Skeletal muscle satellite cell (primary cell): ENCODE results near the gene SPRR2D. TPM values are rescaled to one million over a fixed set of nuclear protein-coding genes. Genes with fewer than 3 reads are reported as not detected.
"Not testable (repeated sequence)": the region's sequence is repeated elsewhere in the genome, so short reads cannot be mapped to it uniquely, and the experiment has no call there.

Experiments
- H3K27me3 ChIP-seq: 2 replicates; pipeline ENCODE4 v1.7.0; 2013; ENCODE audit warnings: low read length; ENCODE audit not compliant: control insufficient read depth, insufficient read depth
- H3K36me3 ChIP-seq: 2 replicates; pipeline ENCODE4 v1.7.0; 2013; ENCODE audit warnings: mild to moderate bottlenecking, control low read depth, low read length; ENCODE audit not compliant: insufficient read depth
- H3K4me1 ChIP-seq: 2 replicates; pipeline ENCODE4 v1.7.0; 2013; ENCODE audit warnings: low read length; ENCODE audit not compliant: control insufficient read depth, insufficient read depth
- H3K4me2 ChIP-seq: 2 replicates; pipeline ENCODE4 v1.7.0; 2013; ENCODE audit warnings: mild to moderate bottlenecking, low read length
- H3K4me3 ChIP-seq: 2 replicates; pipeline ENCODE4 v1.7.0; 2013; ENCODE audit warnings: low read length
- H3K9ac ChIP-seq: 2 replicates; pipeline ENCODE4 v1.7.0; 2013; ENCODE audit warnings: mild to moderate bottlenecking, low read depth, low read length, moderate library complexity
- H3K9me3 ChIP-seq: replicated peaks from 2 replicates; pipeline ENCODE4 v1.7.0; 2013; ENCODE audit warnings: mild to moderate bottlenecking, control low read depth, low read length
- total RNA-seq: library from RNA; depleted of rRNA; stranded (reverse); fragments of >200 nt; gene quantifications from 2 replicates; pipeline ENCODE4 v1.2.3, GENCODE V29; 2012; rRNA removed

The SPRR2D gene
- not detected in 2 replicates for total RNA-seq

GRCh38 chr1:153040950-153041631, at the start of gene SPRR2D:
Gene SPRR2D (minus strand): TSS chr1:153041120. CDS start chr1:153040346, 774 bp downstream.
- Histone ChIP-seq H3K4me1 (no peaks in the 10 kb centered on the region), H3K4me3 (no peak within 1 kb of the TSS), H3K9me3 (no peaks in the 10 kb centered on the region), H3K27me3 (peaks cover 7% of the 10 kb centered on the region), H3K9ac (no peak within 1 kb of the TSS), H3K4me2 (no peak within 1 kb of the TSS), H3K36me3 (no peaks in the 10 kb centered on the region)

- Histone ChIP-seq H3K4me1 (no peaks in the 10 kb centered on the region), H3K9me3 (no peaks in the 10 kb centered on the region), H3K36me3 (no peaks in the 10 kb centered on the region), H3K4me2 (no peak overlapping the region), H3K9ac (no peak overlapping the region), H3K27me3 (peaks cover 3% of the 10 kb centered on the region), H3K4me3 (no peak overlapping the region)
Observed at GRCh38 chr1:153087652-153088051, 46.7 kb upstream of the SPRR2D start.

GRCh38 chr1:153081736-153082135, 40.8 kb upstream of the SPRR2D start:
- no peak overlapping the region for H3K9ac ChIP-seq
- H3K9me3 ChIP-seq, result no peaks in the 10 kb centered on the region
- H3K4me3 ChIP-seq, result no peak overlapping the region
- H3K4me2 ChIP-seq, result no peak overlapping the region
- no peaks in the 10 kb centered on the region for H3K27me3 ChIP-seq
- no peaks in the 10 kb centered on the region for H3K4me1 ChIP-seq
- no peaks in the 10 kb centered on the region for H3K36me3 ChIP-seq

DNA sequence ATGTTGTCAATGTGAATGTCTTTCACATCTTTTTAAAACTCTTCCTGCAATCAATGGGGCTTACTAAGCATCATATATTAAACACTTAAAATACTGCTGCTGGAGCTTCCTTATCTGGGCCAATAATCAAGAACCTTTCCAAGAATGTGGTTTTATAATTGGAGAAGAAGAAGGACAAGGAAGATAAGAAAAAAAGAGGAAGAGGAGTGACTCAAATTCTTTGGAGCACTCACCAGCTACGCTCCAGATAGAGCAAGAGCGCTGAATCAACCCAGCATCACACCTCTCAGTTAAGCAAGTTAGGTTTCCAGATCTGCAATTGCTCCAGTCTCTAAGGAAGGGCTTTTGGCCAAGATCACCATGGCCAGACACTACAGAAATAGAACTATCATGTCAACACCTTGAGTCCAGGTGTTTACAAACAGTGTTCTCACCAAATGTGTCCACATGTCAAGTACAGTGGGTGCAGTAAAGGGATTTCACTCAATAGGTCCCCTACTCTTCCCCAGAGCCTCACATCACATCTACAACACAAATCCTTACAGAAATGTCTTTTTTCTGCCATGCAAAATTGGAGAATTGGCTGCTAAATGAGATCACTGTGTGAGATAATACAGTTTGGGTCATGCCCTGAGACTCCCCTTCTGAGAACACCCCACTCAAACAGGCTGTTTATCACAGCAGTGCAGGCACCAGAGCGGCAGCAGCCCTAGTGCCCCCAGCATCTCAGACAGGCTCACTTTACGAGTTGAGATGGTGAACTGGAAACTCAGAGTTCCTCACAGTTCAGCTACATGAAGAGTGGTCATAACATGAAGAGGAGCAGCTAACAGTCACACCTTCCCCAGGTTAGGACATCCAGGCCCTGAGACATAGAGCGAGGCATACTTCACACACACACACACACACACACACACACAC, 32.1 kb upstream of the SPRR2D start:
- Histone ChIP-seq H3K9me3 (no peaks in the 10 kb centered on the region), H3K27me3 (no peaks in the 10 kb centered on the region), H3K4me1 (no peaks in the 10 kb centered on the region), H3K4me3 (no peak overlapping the region), H3K4me2 (no peak overlapping the region), H3K36me3 (no peaks in the 10 kb centered on the region), H3K9ac (no peak overlapping the region)

DNA sequence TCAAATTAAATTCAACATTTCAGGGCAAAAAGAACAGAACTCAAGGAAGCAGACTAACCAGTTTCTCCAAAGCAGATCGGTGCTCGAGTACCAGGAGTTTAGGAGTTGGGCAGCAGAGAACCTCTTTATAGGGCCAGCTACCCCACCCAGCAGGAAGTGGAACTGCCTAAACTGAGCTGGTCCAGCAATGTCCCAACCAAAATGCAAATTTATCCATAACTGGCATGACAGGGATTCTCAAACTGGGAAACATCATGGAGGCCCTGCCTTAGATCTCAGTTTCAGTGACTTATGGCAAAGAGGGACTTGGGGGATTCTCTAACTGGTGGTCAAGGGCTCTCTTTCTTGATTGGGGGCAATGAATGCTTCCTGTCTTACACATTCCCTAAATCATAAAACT, 30.6 kb upstream of the SPRR2D start, which contains the start of gene SPRR2B:
Gene SPRR2B, minus strand, starts transcription at position 101 of the 400 bp plus-strand sequence. CDS start 772 bp downstream, outside the sequence.
- no peaks in the 10 kb centered on the region for H3K36me3 ChIP-seq
- no peaks in the 10 kb centered on the region for H3K9me3 ChIP-seq
- no peak within 1 kb of the TSS for H3K9ac ChIP-seq
- no peak within 1 kb of the TSS for H3K4me2 ChIP-seq
- no peaks in the 10 kb centered on the region for H3K27me3 ChIP-seq
- H3K4me1 ChIP-seq, result no peaks in the 10 kb centered on the region
- no peak within 1 kb of the TSS for H3K4me3 ChIP-seq

DNA sequence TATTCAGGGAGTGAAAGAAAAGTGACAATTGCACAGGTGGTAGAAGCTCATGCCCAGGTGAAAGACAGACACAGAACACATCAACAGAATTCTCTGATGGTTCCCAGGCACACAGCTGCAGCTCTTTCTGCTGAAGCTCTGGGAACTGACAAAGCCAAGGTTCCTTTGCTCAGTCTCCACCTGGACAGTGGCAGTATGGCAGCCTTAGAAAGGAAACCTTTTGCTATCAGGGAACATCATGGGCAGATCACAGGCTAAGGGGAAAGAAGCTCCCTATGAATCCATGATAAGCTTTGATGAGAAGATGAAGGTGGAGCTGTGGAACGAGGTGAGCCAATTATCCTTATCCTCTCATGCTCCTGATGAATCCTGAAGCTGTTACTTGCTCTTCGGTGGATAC, 29.3 kb upstream of the SPRR2D start:
- Histone ChIP-seq H3K27me3 (no peaks in the 10 kb centered on the region), H3K36me3 (no peaks in the 10 kb centered on the region), H3K4me2 (no peak overlapping the region), H3K9ac (no peak overlapping the region), H3K4me1 (no peaks in the 10 kb centered on the region), H3K4me3 (no peak overlapping the region), H3K9me3 (no peaks in the 10 kb centered on the region)

- Histone ChIP-seq H3K36me3 (no peaks in the 10 kb centered on the region), H3K4me3 (no peak overlapping the region), H3K4me2 (no peak overlapping the region), H3K27me3 (peaks cover 2% of the 10 kb centered on the region), H3K9me3 (no peaks in the 10 kb centered on the region), H3K9ac (no peak overlapping the region), H3K4me1 (no peaks in the 10 kb centered on the region)
Observed at GRCh38 chr1:153058826-153059784, 18.2 kb upstream of the SPRR2D start.

- no peak overlapping the region for H3K9ac ChIP-seq
- no peak overlapping the region for H3K4me2 ChIP-seq
- no peaks in the 10 kb centered on the region for H3K9me3 ChIP-seq
- H3K36me3 ChIP-seq, result no peaks in the 10 kb centered on the region
- no peaks in the 10 kb centered on the region for H3K4me1 ChIP-seq
- H3K4me3 ChIP-seq, result no peak overlapping the region
- peaks cover 2% of the 10 kb centered on the region for H3K27me3 ChIP-seq
Observed at GRCh38 chr1:153058154-153058553, 17.2 kb upstream of the SPRR2D start.

- no peak within 1 kb of the TSS for H3K9ac ChIP-seq
- no peaks in the 10 kb centered on the region for H3K4me1 ChIP-seq
- H3K4me3 ChIP-seq, result no peak within 1 kb of the TSS
- no peaks in the 10 kb centered on the region for H3K36me3 ChIP-seq
- H3K4me2 ChIP-seq, result no peak within 1 kb of the TSS
- no peaks in the 10 kb centered on the region for H3K9me3 ChIP-seq
- H3K27me3 ChIP-seq, result peaks cover 2% of the 10 kb centered on the region
Observed at GRCh38 chr1:153057375-153057774, 16.5 kb upstream of the SPRR2D start, which contains the start of gene SPRR2A. Gene SPRR2A (minus strand): TSS chr1:153057512. CDS start chr1:153056735, 777 bp downstream.

DNA sequence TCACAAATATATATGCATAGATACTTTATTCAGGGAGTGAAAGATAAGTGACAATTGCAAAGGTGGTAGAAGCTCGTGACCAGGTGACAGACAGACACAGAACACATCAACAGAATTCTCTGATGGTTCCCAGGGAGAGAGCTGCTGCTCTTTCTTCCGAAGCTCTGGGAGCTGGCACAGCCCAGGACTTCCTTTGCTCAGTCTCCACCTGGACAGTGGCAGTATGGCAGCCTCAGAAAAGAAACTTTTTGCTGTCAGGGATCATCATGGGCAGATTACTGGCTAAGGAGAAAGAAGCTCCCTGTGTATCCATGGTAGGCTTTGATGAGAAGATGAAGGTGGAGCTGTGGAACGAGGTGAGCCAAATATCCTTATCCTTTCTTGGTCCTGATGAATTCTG, 15.2 kb upstream of the SPRR2D start:
- H3K9ac ChIP-seq, H3K36me3 ChIP-seq, H3K9me3 ChIP-seq, H3K4me2 ChIP-seq, H3K4me3 ChIP-seq, H3K4me1 ChIP-seq, H3K27me3 ChIP-seq: not testable (repeated sequence)

DNA sequence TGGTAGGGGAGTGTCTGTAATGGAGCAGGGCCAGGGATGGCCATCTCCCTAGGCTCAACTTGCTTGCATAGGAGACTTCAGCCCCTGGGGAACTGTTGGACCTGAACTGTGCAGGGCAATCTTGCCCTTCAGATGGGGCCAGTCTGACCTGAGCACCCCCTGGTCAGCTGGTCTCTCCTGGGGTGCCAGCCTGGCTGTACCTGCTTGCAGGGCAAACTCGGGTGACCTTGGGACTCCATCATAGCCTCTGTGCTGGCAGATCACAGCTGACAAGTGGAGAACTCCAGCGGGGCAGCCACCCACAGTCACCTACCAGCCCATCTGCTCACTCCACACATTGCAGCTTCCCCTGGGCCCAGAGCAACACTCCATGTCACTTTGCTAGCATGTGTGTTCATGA, 8.3 kb upstream of the SPRR2D start:
- no peak overlapping the region for H3K4me3 ChIP-seq
- no peaks in the 10 kb centered on the region for H3K4me1 ChIP-seq
- H3K36me3 ChIP-seq, result no peaks in the 10 kb centered on the region
- H3K4me2 ChIP-seq, result no peak overlapping the region
- H3K9ac ChIP-seq, result no peak overlapping the region
- H3K9me3 ChIP-seq, result no peaks in the 10 kb centered on the region
- no peaks in the 10 kb centered on the region for H3K27me3 ChIP-seq
